GM21360 (cell line): ENCODE measurements around the gene IL4R.
"Not testable (repeated sequence)": the region's sequence is repeated elsewhere in the genome, so short reads cannot be mapped to it uniquely, and the experiment has no call there.

Experiments used
- ATAC-seq: cut with Tn5 transposase; IDR thresholded peaks from one replicate; pipeline ENCODE4 v1.9.1; 2021; ENCODE audit warnings: mild to moderate bottlenecking, moderate library complexity; ENCODE audit not compliant: unreplicated experiment

Gene IL4R

GRCh38 chr16:27313422-27314160, at the start of gene IL4R:
TSS of gene IL4R (plus strand) at chr16:27313974. CDS start at chr16:27340204, 26,230 bp downstream.
- peak; percentile 43 for ATAC-seq

GRCh38 chr16:27264151-27264550, 49.6 kb upstream of the IL4R start:
- no peak for ATAC-seq

GRCh38 chr16:27265982-27266381, 47.8 kb upstream of the IL4R start:
- no peak for ATAC-seq

- ATAC-seq = no peak
Observed at GRCh38 chr16:27267037-27267677, 46.6 kb upstream of the IL4R start.

GRCh38 chr16:27268376-27269299, 45.1 kb upstream of the IL4R start, which contains the start of gene NSMCE1:
TSS of gene NSMCE1 (minus strand) at chr16:27268772. CDS start at chr16:27257570, 11,202 bp downstream.
- peak; percentile 92 for ATAC-seq

- no peak for ATAC-seq
Observed at GRCh38 chr16:27269300-27270150, 44.2 kb upstream of the IL4R start.

GRCh38 chr16:27270349-27270748, 43.4 kb upstream of the IL4R start:
- no peak for ATAC-seq

- ATAC-seq = no peak
Observed at GRCh38 chr16:27272076-27272475, 41.7 kb upstream of the IL4R start.

GRCh38 chr16:27272697-27273096, 41.1 kb upstream of the IL4R start:
- not testable (repeated sequence) for ATAC-seq

GRCh38 chr16:27273330-27273669, 40.5 kb upstream of the IL4R start:
- ATAC-seq = no peak

- ATAC-seq = no peak
Observed at GRCh38 chr16:27273670-27274423, 39.9 kb upstream of the IL4R start.

- not testable (repeated sequence) for ATAC-seq
Observed at GRCh38 chr16:27274424-27274874, 39.3 kb upstream of the IL4R start.

- ATAC-seq = no peak
Observed at GRCh38 chr16:27275394-27275793, 38.4 kb upstream of the IL4R start.

- no peak for ATAC-seq
Observed at GRCh38 chr16:27281243-27281642, 32.5 kb upstream of the IL4R start.

- ATAC-seq = no peak
Observed at GRCh38 chr16:27284865-27285675, 28.7 kb upstream of the IL4R start.

- no peak for ATAC-seq
Observed at GRCh38 chr16:27285676-27286196, 28.0 kb upstream of the IL4R start.

- no peak for ATAC-seq
Observed at GRCh38 chr16:27286451-27286850, 27.3 kb upstream of the IL4R start.

- ATAC-seq = no peak
Observed at GRCh38 chr16:27287051-27287811, 26.5 kb upstream of the IL4R start.
